Nephron progenitor cell (in vitro differentiated cells): ENCODE data around the gene MCCC1.

ENCODE experiments used
- DNase-seq: peaks from one replicate; pipeline ENCODE4 v3.0.0; 2021
- H3K27ac Mint-ChIP-seq: 2 replicates; pipeline ENCODE4 v1.8.0; 2021; ENCODE audit warnings: mild to moderate bottlenecking, moderate library complexity, mixed read lengths
- H3K27me3 Mint-ChIP-seq: 2 replicates; pipeline ENCODE4 v1.8.0; 2021; ENCODE audit warnings: mild to moderate bottlenecking, low read depth, mixed read lengths; ENCODE audit not compliant: poor library complexity
- H3K36me3 Mint-ChIP-seq: 2 replicates; pipeline ENCODE4 v1.8.0; 2021; ENCODE audit warnings: low read depth, mixed read lengths
- H3K4me1 Mint-ChIP-seq: 2 replicates; pipeline ENCODE4 v1.8.0; 2021; ENCODE audit warnings: mixed read lengths
- H3K4me3 Mint-ChIP-seq: 2 replicates; pipeline ENCODE4 v1.8.0; 2021; ENCODE audit warnings: mild to moderate bottlenecking, moderate library complexity, mixed read lengths
- H3K9me3 Mint-ChIP-seq: 2 replicates; pipeline ENCODE4 v1.8.0; 2021; ENCODE audit warnings: mild to moderate bottlenecking, moderate library complexity, mixed read lengths
- CTCF ChIP-seq: fragments of 200-600 bp; sonication (generic); IDR thresholded peaks from 2 replicates; pipeline ENCODE4 v1.5.0; 2021; ENCODE audit warnings: antibody characterized with exemption

MCCC1 gene

DNA sequence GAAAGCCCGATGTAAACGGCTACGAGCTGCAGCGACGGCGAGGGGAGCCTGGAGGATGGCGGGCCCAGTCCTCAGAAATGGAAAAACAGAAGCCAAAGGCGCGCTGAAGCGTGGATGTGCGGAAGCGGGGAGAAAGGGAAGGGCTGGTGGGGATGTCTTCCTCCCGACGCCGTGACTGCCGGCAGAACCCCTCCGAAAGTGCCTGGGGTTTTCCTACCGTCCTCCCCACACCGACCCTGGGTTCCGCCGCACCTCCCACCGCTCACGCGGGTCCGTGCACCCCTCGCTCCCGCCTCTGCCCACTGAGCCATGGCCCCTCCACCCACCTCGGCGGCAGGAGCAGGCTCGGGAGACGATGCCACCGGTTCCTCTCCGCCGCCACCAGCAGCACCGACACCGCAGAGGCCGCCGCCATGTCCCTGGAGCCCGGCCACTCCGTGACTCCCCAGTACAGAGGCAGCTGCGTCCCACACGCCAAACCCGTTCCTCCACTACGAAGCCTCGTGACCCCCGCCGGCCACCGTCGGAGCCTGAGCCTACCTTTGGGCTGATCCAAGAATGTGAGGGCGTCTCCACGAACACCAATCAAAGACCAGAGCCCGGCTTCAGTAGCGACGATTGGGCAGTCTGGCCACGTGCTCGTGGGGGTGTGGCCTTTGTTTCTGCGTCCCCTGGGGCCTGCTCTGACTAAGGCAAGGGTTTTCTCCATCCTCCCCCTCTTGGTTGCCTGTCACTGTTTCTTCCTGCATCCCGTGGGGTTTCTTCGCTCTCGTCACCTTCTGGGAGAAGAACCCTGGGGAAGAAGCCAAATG is at the start of gene MCCC1:
TSS of gene MCCC1 (minus strand) at position 471 of the 812 bp plus-strand sequence. CDS start at position 415, 56 bp downstream.
- H3K4me1 Mint-ChIP-seq = peaks cover 35% of the 10 kb centered on the region
- H3K36me3 Mint-ChIP-seq = peaks cover 29% of the 10 kb centered on the region
- H3K4me3 Mint-ChIP-seq = peak within 1 kb of the TSS; percentile 96
- no peak for TF ChIP-seq CTCF
- peak within 1 kb of the TSS; percentile 96 for H3K27ac Mint-ChIP-seq
- peaks cover 6% of the 10 kb centered on the region for H3K9me3 Mint-ChIP-seq
- peaks cover 4% of the 10 kb centered on the region for H3K27me3 Mint-ChIP-seq
- DNase-seq = peak; percentile 93

- no peak for DNase-seq
- Mint-ChIP-seq H3K4me3 (no peak overlapping the region), H3K27me3 (peaks cover 14% of the 10 kb centered on the region), H3K9me3 (no peaks in the 10 kb centered on the region), H3K4me1 (peaks cover 10% of the 10 kb centered on the region), H3K36me3 (no peaks in the 10 kb centered on the region), H3K27ac (no peak overlapping the region)
- no peak for TF ChIP-seq CTCF
Measured at GRCh38 chr3:183148056-183148455, 48.8 kb upstream of the MCCC1 start.

GRCh38 chr3:183144363-183144762 is 45.1 kb upstream of the MCCC1 start:
- Mint-ChIP-seq H3K36me3 (no peaks in the 10 kb centered on the region), H3K27ac (no peak overlapping the region), H3K4me3 (no peak overlapping the region), H3K27me3 (peaks cover 4% of the 10 kb centered on the region), H3K9me3 (no peaks in the 10 kb centered on the region), H3K4me1 (no peaks in the 10 kb centered on the region)
- no peak for TF ChIP-seq CTCF
- no peak for DNase-seq

DNA sequence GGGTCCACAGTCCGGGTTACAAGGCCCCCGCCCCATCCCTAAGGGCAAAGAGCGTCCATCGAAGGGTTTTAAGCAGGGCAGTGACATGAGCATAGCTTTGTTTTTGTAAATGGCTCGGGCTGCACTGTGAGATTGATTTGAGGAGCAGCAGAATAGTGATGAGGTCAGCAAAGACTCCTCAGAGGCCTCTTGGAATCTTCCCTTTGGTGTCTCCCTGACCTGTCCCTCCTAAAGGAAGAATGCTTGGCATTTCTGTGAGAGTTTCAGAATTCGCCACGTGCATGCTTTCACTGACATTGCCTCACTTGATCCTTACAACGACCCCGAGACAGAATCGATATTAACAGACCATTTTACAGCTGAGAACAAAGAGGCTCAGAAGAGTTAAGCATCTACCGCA is 42.9 kb upstream of the MCCC1 start:
- Mint-ChIP-seq H3K4me3 (no peak overlapping the region), H3K4me1 (no peaks in the 10 kb centered on the region), H3K27me3 (peaks cover 4% of the 10 kb centered on the region), H3K27ac (no peak overlapping the region), H3K36me3 (no peaks in the 10 kb centered on the region), H3K9me3 (no peaks in the 10 kb centered on the region)
- DNase-seq = no peak
- TF ChIP-seq CTCF = no peak

GRCh38 chr3:183134844-183135243 is 35.5 kb upstream of the MCCC1 start:
- H3K9me3 Mint-ChIP-seq = peaks cover 5% of the 10 kb centered on the region
- no peaks in the 10 kb centered on the region for H3K4me1 Mint-ChIP-seq
- no peak for DNase-seq
- no peak for TF ChIP-seq CTCF
- H3K36me3 Mint-ChIP-seq = no peaks in the 10 kb centered on the region
- H3K27ac Mint-ChIP-seq = no peak overlapping the region
- no peak overlapping the region for H3K4me3 Mint-ChIP-seq
- peaks cover 25% of the 10 kb centered on the region for H3K27me3 Mint-ChIP-seq

DNA sequence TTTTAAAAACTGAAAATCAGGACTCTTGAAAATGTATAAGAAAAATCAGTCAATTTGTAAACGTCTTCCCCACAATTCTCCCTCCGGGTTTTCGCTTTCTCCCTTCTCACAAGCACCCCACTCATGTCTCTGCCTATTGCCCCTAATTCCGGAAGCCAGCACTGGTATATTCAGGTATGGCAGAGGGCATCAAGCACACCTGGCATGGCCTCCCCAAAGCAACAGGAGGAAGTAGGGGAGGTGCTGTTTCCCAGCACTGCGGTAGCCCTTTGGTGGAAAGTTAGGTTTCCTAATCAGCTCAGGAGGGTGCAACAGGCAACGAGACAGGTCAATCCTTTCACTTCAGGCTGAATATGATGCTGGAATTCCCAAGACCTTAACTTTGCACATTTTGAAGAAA is 33.1 kb upstream of the MCCC1 start:
- H3K27ac Mint-ChIP-seq = no peak overlapping the region
- H3K4me3 Mint-ChIP-seq = no peak overlapping the region
- no peak for DNase-seq
- TF ChIP-seq CTCF = no peak
- peaks cover 24% of the 10 kb centered on the region for H3K9me3 Mint-ChIP-seq
- H3K36me3 Mint-ChIP-seq = no peaks in the 10 kb centered on the region
- H3K4me1 Mint-ChIP-seq = no peaks in the 10 kb centered on the region
- H3K27me3 Mint-ChIP-seq = peaks cover 25% of the 10 kb centered on the region
